ENCODE measurements around the gene CPLX1.
"Not testable (repeated sequence)": the region's sequence is repeated elsewhere in the genome, so short reads cannot be mapped to it uniquely, and the experiment has no call there.

The CPLX1 gene

DNA sequence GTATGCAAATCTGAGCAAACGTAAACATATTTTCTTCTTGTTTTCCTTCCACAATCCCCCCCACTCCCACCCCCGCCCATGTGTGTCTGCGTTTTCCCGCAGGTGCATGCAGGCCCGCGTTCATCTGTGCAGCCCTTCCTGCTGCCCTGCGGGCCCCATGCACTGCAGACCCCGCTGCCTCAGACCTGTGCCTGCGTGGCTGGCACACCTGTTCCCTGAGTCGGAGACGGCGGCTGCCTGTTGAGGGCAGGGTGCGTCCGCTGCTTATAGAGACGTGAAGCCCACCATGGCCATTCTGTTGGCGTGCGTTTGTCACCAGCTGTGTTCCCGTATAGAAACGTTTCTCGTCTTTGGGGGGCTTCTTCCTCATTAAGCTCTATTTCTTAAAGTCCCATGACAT lies 68.8 kb downstream of the CPLX1 start:
- no peak for DNase-seq (ENCODE audit: low spot score)

- no peak for DNase-seq (ENCODE audit: low spot score)
Observed at GRCh38 chr4:754221-755120, 71.5 kb downstream of the CPLX1 start.

- DNase-seq (ENCODE audit: low spot score): not testable (repeated sequence)
Observed at GRCh38 chr4:753186-753585, 72.7 kb downstream of the CPLX1 start.

DNA sequence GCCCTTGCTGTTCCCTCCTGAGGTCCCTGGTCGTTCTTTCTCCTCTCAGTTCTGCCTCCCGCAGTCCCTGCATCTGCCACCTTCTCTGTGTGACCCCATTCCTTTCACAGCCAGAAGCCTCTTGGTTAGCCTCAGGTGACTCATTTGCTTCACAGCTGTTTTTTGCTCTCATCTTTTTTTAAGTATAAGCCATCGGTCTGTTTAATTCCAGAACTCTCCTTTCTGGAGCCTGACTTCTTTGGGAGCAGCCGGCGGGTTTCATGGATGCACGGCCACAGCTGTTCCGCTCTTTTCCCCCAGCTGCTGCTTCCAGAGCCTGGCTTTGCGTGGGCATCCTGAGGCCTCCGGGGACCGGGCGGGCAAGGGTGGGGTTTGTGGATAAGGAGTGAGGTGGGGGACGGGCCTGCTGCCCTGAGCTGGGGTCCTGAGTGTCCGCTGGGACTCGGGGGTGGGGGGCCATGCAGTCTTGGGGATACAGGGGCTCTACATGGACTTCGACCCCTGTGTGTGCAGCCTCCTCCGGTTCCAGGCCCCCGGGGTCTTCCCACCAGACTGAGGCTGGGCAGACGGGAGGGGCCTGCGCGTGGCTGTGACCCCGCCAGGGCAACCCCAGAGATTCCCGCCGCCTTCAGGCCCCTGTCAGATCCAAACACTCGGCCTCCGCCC lies 73.6 kb downstream of the CPLX1 start:
- DNase-seq (ENCODE audit: low spot score): no peak

DNA sequence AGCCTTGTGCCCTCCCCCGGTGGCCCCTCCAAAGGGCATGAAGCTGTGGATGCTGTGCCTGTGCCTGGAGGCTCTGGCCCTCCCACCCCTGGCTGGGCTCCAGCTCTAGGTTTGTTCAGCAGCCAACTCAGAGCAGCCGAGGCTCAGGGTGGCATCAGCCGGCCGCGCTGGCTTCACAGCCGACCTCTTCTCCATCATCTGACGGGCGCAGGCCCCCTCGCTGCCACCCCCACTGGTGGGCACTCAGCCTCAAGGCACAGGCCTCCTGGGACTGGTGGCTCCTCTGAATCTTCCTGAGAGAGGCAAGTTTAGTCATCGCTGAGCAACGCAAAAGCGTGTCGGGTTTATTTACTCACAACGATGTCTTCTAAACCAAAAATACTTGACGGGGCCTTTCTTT lies 74.3 kb downstream of the CPLX1 start:
- no peak for DNase-seq (ENCODE audit: low spot score)

DNA sequence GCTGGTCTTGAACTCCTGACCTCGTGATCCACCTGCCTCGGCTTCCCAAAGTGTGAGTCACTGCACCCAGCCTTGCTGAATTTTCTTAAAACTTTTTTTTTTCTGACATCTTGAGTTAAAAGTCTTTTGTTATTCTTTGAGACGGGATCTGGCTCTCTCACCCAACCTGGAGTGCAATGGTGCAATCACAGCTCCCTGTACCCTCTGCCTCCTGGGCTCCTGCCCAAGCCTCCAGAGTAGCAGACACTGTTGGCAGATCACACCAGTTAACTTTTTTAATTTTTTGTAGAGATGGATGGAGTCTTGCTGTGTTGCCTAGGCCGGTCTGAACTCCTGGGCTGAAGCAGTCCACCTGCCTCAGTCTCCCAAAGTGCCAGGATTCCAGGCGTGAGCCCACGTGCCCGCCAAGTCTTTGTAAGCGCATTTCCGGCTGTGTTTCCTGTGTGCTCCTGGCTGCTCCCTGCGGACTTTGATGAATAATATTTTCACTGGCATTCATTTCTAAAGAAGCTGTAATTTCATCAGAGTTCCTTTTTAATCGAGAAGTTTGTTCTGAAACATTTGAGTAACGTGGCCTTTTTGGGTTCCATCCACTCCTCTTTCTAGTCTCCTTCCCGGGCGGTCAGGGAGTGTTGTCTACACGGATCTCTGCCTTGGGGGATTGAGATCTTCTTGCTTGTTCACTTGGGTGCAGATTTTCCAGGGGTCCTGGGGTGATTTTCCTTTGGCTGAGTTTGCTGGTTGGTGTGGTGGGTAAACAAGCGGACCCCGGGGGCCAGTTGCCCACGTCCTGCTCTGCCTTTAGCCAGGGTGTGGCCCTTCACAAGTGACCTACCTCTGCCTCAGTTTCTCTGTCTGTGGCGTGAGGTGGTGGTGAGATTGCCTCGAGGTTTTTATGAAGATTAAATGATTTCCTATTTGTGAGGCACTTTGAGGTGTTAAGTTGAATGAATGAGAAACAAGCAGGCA lies 75.9 kb downstream of the CPLX1 start:
- no peak for DNase-seq (ENCODE audit: low spot score)

DNA sequence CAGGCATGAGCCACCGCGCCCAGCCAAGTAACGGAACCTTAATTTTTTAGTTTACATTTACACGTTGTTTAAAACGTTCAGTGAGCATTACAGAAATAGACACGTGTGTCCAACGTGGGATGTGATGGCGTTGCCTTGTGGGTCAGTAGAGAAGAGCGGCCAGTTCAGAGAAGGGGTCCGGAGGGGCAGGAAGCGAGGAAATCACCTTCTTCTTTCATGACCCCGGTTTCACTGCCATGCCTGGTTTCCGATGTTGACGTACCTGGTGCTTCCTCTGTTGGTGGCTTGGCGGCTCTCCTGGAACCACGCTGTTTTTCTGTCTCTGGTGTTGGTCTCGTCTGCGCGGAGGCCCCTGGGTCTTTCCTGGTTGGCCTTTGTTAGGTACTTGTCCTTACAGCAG lies 77.5 kb downstream of the CPLX1 start:
- no peak for DNase-seq (ENCODE audit: low spot score)

DNA sequence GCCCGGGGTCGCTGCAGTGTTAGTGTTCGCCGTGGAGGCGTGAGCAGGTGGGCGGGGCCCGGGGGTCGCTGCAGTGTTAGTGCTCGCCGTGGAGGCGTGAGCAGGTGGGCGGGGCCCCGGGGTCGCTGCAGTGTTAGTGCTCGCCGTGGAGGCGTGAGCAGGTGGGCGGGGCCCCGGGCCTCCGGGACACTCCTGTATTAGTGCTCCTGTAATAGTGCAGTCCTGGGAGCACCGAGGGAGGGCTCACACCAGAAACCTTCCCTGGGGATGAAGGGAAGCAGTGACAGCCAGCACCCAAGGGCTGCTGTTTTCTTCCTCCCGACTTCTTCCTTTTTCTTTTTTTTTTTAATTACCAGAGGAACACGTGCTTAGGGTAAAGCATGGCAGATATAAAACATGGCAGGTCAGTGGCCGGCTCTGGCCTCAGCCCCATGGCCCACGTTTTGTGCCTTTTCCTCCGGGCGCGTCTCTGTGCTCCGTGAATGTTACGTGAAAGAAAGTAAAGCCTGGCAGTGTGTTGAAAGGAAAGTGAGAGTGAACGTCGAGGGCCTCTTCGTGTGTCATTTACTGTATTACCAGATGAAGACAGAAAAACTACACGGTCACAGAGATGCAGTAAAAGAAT lies 78.3 kb downstream of the CPLX1 start:
- no peak for DNase-seq (ENCODE audit: low spot score)

GRCh38 chr4:744212-744841 lies 81.6 kb downstream of the CPLX1 start:
- no peak for DNase-seq (ENCODE audit: low spot score)

- no peak for DNase-seq (ENCODE audit: low spot score)
Observed at GRCh38 chr4:743463-744211, 82.3 kb downstream of the CPLX1 start.

GRCh38 chr4:742742-743311 lies 83.1 kb downstream of the CPLX1 start:
- peak; percentile 38 for DNase-seq (ENCODE audit: low spot score)

GRCh38 chr4:742096-742741 lies 83.7 kb downstream of the CPLX1 start:
- no peak for DNase-seq (ENCODE audit: low spot score)

GRCh38 chr4:740656-741282 lies 85.2 kb downstream of the CPLX1 start:
- DNase-seq (ENCODE audit: low spot score): no peak

DNA sequence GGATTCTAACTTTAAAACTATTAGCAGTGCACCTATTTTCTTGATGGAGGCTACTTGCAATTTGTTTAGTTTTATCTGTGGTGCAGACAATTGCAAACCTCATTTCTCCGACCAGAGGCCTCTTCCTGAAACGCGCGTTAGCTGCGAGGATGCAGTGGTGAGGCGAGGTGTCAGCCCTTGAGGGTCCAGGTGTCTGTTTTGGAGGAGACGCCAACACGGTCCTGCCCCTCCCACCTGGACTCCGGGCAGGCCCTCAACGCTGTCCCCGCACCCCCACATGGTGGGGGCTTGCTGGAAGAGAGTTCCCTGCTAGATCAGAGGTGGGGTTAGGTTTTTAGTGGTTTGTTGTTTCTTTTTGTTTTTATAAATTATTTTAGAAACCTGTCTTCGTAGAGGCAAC lies 85.9 kb downstream of the CPLX1 start:
- DNase-seq (ENCODE audit: low spot score): no peak

- DNase-seq (ENCODE audit: low spot score): no peak
Observed at GRCh38 chr4:739569-739968, 86.4 kb downstream of the CPLX1 start.

GRCh38 chr4:738781-739280 lies 87.1 kb downstream of the CPLX1 start:
- DNase-seq (ENCODE audit: low spot score): no peak

DNA sequence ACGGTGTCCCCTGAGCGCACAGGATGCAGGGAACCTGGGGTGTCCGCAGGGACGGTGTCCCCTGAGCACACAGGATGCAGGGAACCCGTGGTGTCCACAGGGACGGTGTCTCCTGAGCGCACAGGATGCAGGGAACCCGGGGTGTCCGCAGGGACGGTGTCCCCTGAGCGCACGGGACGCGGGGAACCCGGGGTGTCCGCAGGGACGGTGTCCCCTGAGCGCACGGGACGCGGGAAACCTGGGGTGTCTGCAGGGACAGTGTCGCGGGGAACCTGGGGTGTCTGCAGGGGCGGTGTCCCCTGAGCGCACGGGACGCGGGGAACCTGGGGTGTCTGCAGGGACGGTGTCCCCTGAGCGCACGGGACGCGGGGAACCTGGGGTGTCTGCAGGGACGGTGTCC lies 89.4 kb downstream of the CPLX1 start:
- not testable (repeated sequence) for DNase-seq (ENCODE audit: low spot score)

GRCh38 chr4:735583-735982 lies 90.3 kb downstream of the CPLX1 start:
- no peak for DNase-seq (ENCODE audit: low spot score)

All from LoVo (cell line).